ENCODE data around the gene GABRR2.

- TF ChIP-seq RFX5 (IDR thresholded peaks at IDR 0.05; ENCODE audit: low read depth, low read length) = no peak
- TF ChIP-seq CTCF (IDR thresholded peaks at IDR 0.05 in 2 of 3, conservative IDR thresholded peaks at IDR 0.05 in 1 of 3; ENCODE audit: control insufficient read depth in 2 of 3, extremely low read depth in 1 of 3, insufficient read depth in 1 of 3, low read depth in 3 of 3, low read length in 3 of 3) = no peak
- no peak for TF ChIP-seq JUND (IDR thresholded peaks at IDR 0.05; ENCODE audit: low read depth, low read length)
- no peak for TF ChIP-seq SKIL (IDR thresholded peaks at IDR 0.05; ENCODE audit: low read depth, poor library complexity, severe bottlenecking)
- TF ChIP-seq CHD4 (IDR thresholded peaks at IDR 0.05) = no peak
- TF ChIP-seq FOS (IDR thresholded peaks at IDR 0.05; ENCODE audit: borderline replicate concordance, extremely low read depth, insufficient read length) = no peak
- no peak for TF ChIP-seq HDAC2 (IDR thresholded peaks at IDR 0.05)
- TF ChIP-seq ZBTB33 (IDR thresholded peaks at IDR 0.05) = no peak
- TF ChIP-seq POLR2A (IDR thresholded peaks at IDR 0.05; ENCODE audit: low read depth, low read length) = no peak
- TF ChIP-seq RAD21 (IDR thresholded peaks at IDR 0.05; ENCODE audit: insufficient read depth, low read depth, low read length) = no peak
- no peak for TF ChIP-seq ATF3 (IDR thresholded peaks at IDR 0.05; ENCODE audit: borderline replicate concordance, extremely low read depth, low read depth, low read length)
- TF ChIP-seq ZBTB40 (IDR thresholded peaks at IDR 0.05; ENCODE audit: borderline replicate concordance) = no peak
Measured at GRCh38 chr6:89278956-89279355, 36.1 kb downstream of the GABRR2 start.
